ENCODE data around the gene SH3GL3. TPM values are rescaled to one million over a fixed set of nuclear protein-coding genes. Genes with fewer than 3 reads are reported as not detected.

The SH3GL3 gene
- total and polyA plus RNA-seq, 2 of the 4 experiments (the other 2 are of a cell fraction), result not detected

GRCh38 chr15:83554558-83554957, 107.4 kb downstream of the SH3GL3 start:
- no peaks in the 10 kb centered on the region for H3K36me3 ChIP-seq (ENCODE audit: control insufficient read depth, insufficient read depth, low read length)
- H3K9ac ChIP-seq (ENCODE audit: low read depth, low read length), result no peak overlapping the region
- no peak overlapping the region for H3K14ac ChIP-seq (replicated peaks; ENCODE audit: low read depth, low read length)
- dilution Hi-C loops (cut with HindIII; ENCODE audit: low sequenced_read_pairs, unreplicated experiment), result loop anchor here (25.0 kb wide), 1 partner anchor 292 kb away; no protein-coding TSS in a partner anchor
- no peak overlapping the region for H2BK5ac ChIP-seq (ENCODE audit: low read depth, low read length, poor library complexity, severe bottlenecking)
- H3K9me3 ChIP-seq (ENCODE audit: control insufficient read depth, insufficient read depth, low read length), result no peaks in the 10 kb centered on the region
- H4K5ac ChIP-seq (ENCODE audit: low read depth, low read length), result no peak overlapping the region
- ATAC-seq (ENCODE audit: low read depth) (no peak), DNase-seq (no peak)
- WGBS, 2 experiments (ENCODE audit: extremely low coverage in 2 of 2, insufficient read length in 1 of 2), result no CpG with 5 or more reads among the region's 5 CpGs
- no peaks in the 10 kb centered on the region for H4K20me1 ChIP-seq (ENCODE audit: insufficient read depth, low read length)
- no peaks in the 10 kb centered on the region for H3K9me1 ChIP-seq (ENCODE audit: insufficient read depth, low read length)
- H3K56ac ChIP-seq (ENCODE audit: extremely low read depth, insufficient read depth, low read length), result no peak overlapping the region
- no peak overlapping the region for H3K4ac ChIP-seq (ENCODE audit: low read depth, low read length)
- H3K4me3 ChIP-seq (ENCODE audit: insufficient read depth, low read depth, low read length), result no peak overlapping the region
- no peak overlapping the region for H2BK15ac ChIP-seq (ENCODE audit: low read depth, low read length)
- H3K27ac ChIP-seq (ENCODE audit: insufficient read depth, low read length), result no peak overlapping the region
- H3K4me1 ChIP-seq (ENCODE audit: control insufficient read depth, insufficient read depth, low read length), result no peaks in the 10 kb centered on the region
- H4K91ac ChIP-seq (ENCODE audit: insufficient read depth, low read depth, low read length), result no peak overlapping the region
- no peak overlapping the region for H2BK20ac ChIP-seq (ENCODE audit: low read depth, low read length)
- H2AFZ ChIP-seq (replicated peaks; ENCODE audit: low read length, poor library complexity), result no peak overlapping the region
- no TSS peak for BruUV-seq (replicated peaks)
- ChIA-PET CTCF (no interaction called here), POLR2A (ENCODE audit: unreplicated experiment) (interaction anchor here (0.6 kb wide), 1 partner anchor 111 kb away, joined by 3 read pairs; no protein-coding TSS in a partner anchor)
- no peak overlapping the region for H3K4me2 ChIP-seq (ENCODE audit: low read depth, low read length)
- no peaks in the 10 kb centered on the region; the same call in 1 of the 2 replicates for H3K27me3 ChIP-seq (ENCODE audit: control insufficient read depth, insufficient read depth, low read length)
- H2BK120ac ChIP-seq (ENCODE audit: low read depth, low read length), result no peak overlapping the region
- no peak overlapping the region for H3K23ac ChIP-seq (ENCODE audit: low read depth, low read length)
- H3K79me1 ChIP-seq (ENCODE audit: low read depth in 1 of 2, low read length in 2 of 2), result no peaks in the 10 kb centered on the region
- TF ChIP-seq ELK1 (IDR thresholded peaks at IDR 0.05; ENCODE audit: borderline replicate concordance, low read depth, low read length) (no peak), SMC3 (IDR thresholded peaks at IDR 0.05; ENCODE audit: low read depth, low read length) (no peak), RCOR1 (IDR thresholded peaks at IDR 0.05; ENCODE audit: insufficient replicate concordance, low read length) (no peak), MAZ (IDR thresholded peaks at IDR 0.05; ENCODE audit: borderline replicate concordance, low read depth, low read length) (no peak), FOS (IDR thresholded peaks at IDR 0.05; ENCODE audit: low read depth, low read length) (no peak), MXI1 (IDR thresholded peaks at IDR 0.05; ENCODE audit: borderline replicate concordance, low read depth, low read length) (no peak), MAFK (IDR thresholded peaks at IDR 0.05; ENCODE audit: low read depth, low read length) (no peak), RFX5 (IDR thresholded peaks at IDR 0.05; ENCODE audit: low read depth, low read length) (no peak)
- in situ Hi-C loops (cut with MboI; ENCODE audit: low sequenced_read_pairs), result no loop called here
- intact Hi-C loops (cut with micrococcal nuclease), result no loop called here
- no peak overlapping the region for H2AK5ac ChIP-seq (ENCODE audit: low read depth, low read length)
- no peak overlapping the region for H3K18ac ChIP-seq (ENCODE audit: low read depth, low read length)
- H2AK9ac ChIP-seq (replicated peaks; ENCODE audit: low read depth, low read length, poor library complexity), result no peak overlapping the region
- no peak overlapping the region for H4K8ac ChIP-seq (ENCODE audit: low read depth in 2 of 2, low read length in 2 of 2)
